WI38 (cell line): ENCODE results near the gene WNT5B.

Experiments
- H3K4me3 ChIP-seq: 2 replicates; pipeline ENCODE4 v1.5.1; 2011; ENCODE audit warnings: low read depth, mild to moderate bottlenecking, control low read depth, low read length
- CTCF ChIP-seq: IDR thresholded peaks from 2 replicates; pipeline ENCODE4 v1.5.1; 2012; ENCODE audit warnings: low read depth, mild to moderate bottlenecking, control low read depth, low read length

The WNT5B gene

GRCh38 chr12:1666215-1666614, 37.2 kb downstream of the WNT5B start:
- H3K4me3 ChIP-seq, result no peak overlapping the region
- TF ChIP-seq CTCF, result no peak

DNA sequence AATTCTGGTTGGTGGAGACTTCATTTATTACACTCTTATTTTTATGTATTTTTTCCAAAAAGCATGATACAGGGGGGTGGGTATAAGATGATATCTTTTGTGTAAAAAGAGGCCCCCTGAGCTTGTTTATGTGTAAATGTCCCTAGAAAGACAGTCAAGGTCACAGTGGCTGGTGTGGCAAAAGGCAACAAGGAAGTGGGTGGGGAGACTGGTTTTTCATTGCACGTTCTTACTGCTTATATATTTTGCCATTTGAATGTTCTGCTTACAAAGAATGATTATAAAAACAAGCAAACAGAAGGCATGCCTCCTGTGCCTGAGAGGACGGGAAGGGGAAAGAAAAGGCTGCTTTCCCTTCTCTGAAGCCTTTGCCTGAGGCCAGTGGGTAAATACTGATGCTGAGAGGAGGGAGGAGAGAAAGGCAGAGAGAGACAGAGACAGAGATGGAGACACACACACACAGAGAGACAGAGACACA, 37.7 kb downstream of the WNT5B start:
- H3K4me3 ChIP-seq, result no peak overlapping the region

DNA sequence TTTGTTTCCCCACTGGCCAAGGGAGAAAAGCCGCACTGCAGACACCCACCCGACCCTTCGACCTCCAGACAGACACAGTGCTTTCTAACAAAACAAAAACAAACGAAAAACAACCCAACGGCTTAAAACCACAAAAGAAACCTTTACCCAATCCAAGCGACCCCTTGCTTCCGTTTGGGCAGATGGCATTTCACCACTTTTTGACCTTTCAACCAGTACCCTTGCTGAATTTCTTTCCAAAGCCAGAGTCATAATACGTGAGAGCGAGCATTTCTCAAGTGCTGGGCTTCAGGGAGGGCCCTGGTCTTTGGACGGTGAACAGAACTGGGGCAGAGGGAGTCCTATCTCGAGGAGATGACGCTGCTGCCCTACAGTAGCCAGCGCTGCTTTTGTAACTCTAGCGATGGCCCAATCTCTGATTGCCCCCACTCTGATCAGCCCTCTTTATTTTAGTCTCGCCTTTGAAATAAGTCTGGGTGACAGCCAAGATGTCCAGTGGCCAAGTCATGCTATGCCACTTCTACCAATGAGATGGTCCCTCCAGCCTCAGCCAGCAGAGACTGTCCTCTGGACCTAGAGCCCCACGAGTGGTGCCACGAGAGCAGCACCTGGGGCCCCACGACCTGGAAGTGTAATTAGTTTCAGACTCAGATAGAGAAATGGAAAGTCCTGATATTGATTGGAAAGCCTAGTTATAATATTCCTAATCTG, 40.0 kb downstream of the WNT5B start:
- no peak overlapping the region for H3K4me3 ChIP-seq
- TF ChIP-seq CTCF, result no peak

More for the DNA sequence above, 37.7 kb downstream of the WNT5B start:
- no peak for TF ChIP-seq CTCF

DNA sequence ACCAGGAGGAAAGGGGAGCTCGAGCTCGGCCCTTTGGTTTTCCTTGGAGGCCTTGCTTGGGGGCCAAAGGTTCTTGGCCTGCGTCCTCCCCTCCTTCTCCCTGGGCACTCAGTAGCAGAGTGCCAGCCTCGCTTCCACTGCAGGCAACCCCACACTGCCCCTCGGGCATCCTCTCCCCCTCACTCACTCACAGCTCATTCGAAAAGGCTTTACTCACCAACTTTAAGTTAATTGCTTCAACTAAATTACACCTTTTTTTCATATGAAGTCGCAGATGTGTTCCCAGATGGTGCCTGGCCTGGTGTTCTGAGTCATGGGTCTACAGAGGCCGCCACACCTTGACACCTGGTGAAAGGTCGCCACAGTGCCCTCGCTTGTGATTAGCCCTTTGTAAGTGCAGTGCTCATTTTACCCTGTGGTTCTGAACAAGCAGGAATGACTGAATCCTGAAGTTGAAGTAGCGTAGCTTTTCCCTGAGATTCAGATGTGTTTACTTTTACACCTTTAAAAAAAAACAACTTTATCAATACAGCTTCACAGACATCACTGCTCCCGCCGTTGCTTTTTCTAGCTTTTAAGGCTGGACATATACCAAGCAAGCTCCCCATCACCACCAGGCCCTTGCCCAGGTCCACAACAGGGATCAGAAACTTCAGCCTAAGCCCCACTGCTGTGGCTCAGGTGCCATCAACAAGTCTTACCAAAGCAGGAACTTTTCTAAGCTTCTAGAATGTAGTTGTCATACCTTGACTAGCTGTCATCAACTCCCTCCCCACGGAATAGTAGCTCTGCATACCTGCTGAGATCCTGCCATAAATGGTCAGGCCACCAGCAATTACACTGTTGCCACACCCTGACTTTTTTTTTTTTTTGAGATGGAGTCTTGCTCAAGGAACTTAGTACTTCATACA, 41.6 kb downstream of the WNT5B start:
- H3K4me3 ChIP-seq, result no peak overlapping the region
- no peak for TF ChIP-seq CTCF

- H3K4me3 ChIP-seq, result no peak overlapping the region
- TF ChIP-seq CTCF, result no peak
These were observed 47.0 kb downstream of the WNT5B start for GRCh38 chr12:1676043-1676442.

GRCh38 chr12:1680804-1681492, 51.9 kb downstream of the WNT5B start:
- no peak for TF ChIP-seq CTCF
- no peak overlapping the region for H3K4me3 ChIP-seq
